ENCODE data around the gene PGAM1.

The PGAM1 gene

DNA sequence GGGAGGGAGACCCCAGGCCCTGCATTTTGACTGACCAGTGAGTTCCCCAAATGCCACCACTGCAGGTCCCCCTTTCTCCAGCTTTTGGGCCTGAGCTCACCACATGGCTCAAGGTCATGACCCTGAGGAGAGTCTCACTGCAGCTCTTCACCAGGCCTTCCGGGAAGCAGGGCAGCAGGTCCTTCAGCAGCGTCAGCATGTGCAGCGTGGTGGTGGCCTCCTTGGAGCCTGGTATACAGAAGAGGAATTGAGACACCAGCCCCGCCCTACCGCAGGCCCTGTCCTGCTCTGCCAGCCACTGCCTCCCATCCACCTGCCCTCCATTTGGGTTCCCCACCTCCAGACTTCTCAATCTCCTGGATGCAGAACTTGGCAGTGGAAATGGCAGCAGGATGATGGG is 37.8 kb upstream of the PGAM1 start:
- ChIA-PET POLR2A (no interaction called here), CTCF (interaction anchor here (0.6 kb wide), 1 partner anchor 95 kb away, joined by 4 read pairs; no protein-coding TSS in a partner anchor)
- Histone ChIP-seq H3K4me3 (ENCODE audit: low read depth, low read length) (no peak overlapping the region), H3K4me1 (ENCODE audit: control insufficient read depth, insufficient read depth, low read length) (no peaks in the 10 kb centered on the region), H3K27ac (ENCODE audit: extremely low read depth, low read depth, low read length) (no peak overlapping the region), H3K36me3 (ENCODE audit: control insufficient read depth in 2 of 2, insufficient read depth in 1 of 2, low read length in 2 of 2) (peaks cover 10 to 55% of the 10 kb centered on the region in 2 experiments; a peak in 2 of 3 replicates), H3K9me3 (ENCODE audit: control insufficient read depth, insufficient read depth, low read depth, low read length) (no peaks in the 10 kb centered on the region)
- TF ChIP-seq GLIS2 (tag by site-specific recombination; IDR thresholded peaks at IDR 0.05) (no peak), ZNF843 (tag by site-specific recombination; IDR thresholded peaks at IDR 0.05) (no peak), ZNF24 (tag by site-specific recombination; IDR thresholded peaks at IDR 0.05) (no peak), ZFP41 (tag by site-specific recombination; IDR thresholded peaks at IDR 0.05; ENCODE audit: borderline replicate concordance) (no peak), ZSCAN30 (tag by site-specific recombination; IDR thresholded peaks at IDR 0.05) (no peak)
- TF ChIP-seq, protein P1, sequence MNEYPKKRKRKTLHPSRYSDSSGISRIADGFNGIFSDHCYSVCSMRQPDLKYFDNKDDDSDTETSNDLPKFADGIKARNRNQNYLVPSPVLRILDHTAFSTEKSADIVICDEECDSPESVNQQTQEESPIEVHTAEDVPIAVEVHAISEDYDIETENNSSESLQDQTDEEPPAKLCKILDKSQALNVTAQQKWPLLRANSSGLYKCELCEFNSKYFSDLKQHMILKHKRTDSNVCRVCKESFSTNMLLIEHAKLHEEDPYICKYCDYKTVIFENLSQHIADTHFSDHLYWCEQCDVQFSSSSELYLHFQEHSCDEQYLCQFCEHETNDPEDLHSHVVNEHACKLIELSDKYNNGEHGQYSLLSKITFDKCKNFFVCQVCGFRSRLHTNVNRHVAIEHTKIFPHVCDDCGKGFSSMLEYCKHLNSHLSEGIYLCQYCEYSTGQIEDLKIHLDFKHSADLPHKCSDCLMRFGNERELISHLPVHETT (tag by site-specific recombination; IDR thresholded peaks at IDR 0.05), result no peak

DNA sequence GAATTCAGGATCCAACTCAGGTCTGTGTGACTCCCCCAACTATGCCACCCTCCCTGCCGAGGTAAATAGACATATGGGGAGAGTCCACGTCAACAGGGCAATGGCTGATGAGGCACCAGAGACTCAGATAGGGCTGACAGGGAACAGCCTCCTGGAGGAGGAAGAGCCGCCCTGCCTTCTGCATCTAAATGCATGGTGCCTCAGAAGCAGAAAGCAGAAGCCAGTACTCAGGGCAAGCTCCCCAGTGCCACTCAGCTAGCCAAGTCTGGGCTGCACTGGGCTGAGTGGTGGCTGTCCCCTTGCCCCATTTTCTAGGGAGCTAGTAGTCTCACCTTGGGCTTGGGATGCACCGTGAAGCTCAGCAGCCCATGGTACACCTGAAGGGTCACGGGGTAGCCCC is 35.9 kb upstream of the PGAM1 start:
- no peak overlapping the region for H3K4me3 ChIP-seq (ENCODE audit: low read depth, low read length)
- H3K36me3 ChIP-seq (ENCODE audit: control insufficient read depth in 2 of 2, insufficient read depth in 1 of 2, low read length in 2 of 2), result peaks cover 22 to 54% of the 10 kb centered on the region in 2 experiments
- POLR2A ChIA-PET, result no interaction called here
- no peaks in the 10 kb centered on the region for H3K9me3 ChIP-seq (ENCODE audit: control insufficient read depth, insufficient read depth, low read depth, low read length)
- no peak overlapping the region for H3K27ac ChIP-seq (ENCODE audit: extremely low read depth, low read depth, low read length)
- CTCF ChIA-PET, result no interaction called here
- no peaks in the 10 kb centered on the region for H3K4me1 ChIP-seq (ENCODE audit: control insufficient read depth, insufficient read depth, low read length)
- no peak for TF ChIP-seq ZNF518A (tag by site-specific recombination; conservative IDR thresholded peaks at IDR 0.05; ENCODE audit: low read depth)
- TF ChIP-seq ZNF645 (tag by site-specific recombination; IDR thresholded peaks at IDR 0.05), result no peak
- no peak for TF ChIP-seq ZNF785 (tag by site-specific recombination; IDR thresholded peaks at IDR 0.05)
- TF ChIP-seq, protein P2, sequence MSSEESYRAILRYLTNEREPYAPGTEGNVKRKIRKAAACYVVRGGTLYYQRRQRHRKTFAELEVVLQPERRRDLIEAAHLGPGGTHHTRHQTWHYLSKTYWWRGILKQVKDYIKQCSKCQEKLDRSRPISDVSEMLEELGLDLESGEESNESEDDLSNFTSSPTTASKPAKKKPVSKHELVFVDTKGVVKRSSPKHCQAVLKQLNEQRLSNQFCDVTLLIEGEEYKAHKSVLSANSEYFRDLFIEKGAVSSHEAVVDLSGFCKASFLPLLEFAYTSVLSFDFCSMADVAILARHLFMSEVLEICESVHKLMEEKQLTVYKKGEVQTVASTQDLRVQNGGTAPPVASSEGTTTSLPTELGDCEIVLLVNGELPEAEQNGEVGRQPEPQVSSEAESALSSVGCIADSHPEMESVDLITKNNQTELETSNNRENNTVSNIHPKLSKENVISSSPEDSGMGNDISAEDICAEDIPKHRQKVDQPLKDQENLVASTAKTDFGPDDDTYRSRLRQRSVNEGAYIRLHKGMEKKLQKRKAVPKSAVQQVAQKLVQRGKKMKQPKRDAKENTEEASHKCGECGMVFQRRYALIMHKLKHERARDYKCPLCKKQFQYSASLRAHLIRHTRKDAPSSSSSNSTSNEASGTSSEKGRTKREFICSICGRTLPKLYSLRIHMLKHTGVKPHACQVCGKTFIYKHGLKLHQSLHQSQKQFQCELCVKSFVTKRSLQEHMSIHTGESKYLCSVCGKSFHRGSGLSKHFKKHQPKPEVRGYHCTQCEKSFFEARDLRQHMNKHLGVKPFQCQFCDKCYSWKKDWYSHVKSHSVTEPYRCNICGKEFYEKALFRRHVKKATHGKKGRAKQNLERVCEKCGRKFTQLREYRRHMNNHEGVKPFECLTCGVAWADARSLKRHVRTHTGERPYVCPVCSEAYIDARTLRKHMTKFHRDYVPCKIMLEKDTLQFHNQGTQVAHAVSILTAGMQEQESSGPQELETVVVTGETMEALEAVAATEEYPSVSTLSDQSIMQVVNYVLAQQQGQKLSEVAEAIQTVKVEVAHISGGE (tag by site-specific recombination; conservative IDR thresholded peaks at IDR 0.05; ENCODE audit: low read depth), result no peak
- no peak for TF ChIP-seq MZF1 (tag by site-specific recombination; IDR thresholded peaks at IDR 0.05; ENCODE audit: borderline replicate concordance)
- TF ChIP-seq, protein P3, sequence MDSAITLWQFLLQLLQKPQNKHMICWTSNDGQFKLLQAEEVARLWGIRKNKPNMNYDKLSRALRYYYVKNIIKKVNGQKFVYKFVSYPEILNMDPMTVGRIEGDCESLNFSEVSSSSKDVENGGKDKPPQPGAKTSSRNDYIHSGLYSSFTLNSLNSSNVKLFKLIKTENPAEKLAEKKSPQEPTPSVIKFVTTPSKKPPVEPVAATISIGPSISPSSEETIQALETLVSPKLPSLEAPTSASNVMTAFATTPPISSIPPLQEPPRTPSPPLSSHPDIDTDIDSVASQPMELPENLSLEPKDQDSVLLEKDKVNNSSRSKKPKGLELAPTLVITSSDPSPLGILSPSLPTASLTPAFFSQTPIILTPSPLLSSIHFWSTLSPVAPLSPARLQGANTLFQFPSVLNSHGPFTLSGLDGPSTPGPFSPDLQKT (IDR thresholded peaks at IDR 0.05; ENCODE audit: borderline replicate concordance, low read depth, low read length), result no peak
- TF ChIP-seq ZNF2 (tag by site-specific recombination; IDR thresholded peaks at IDR 0.05), result no peak
- no peak for TF ChIP-seq PRDM4 (tag by site-specific recombination; IDR thresholded peaks at IDR 0.05)
- TF ChIP-seq ZNF112 (tag by site-specific recombination; IDR thresholded peaks at IDR 0.05), result no peak
- TF ChIP-seq ZNF707 (tag by site-specific recombination; IDR thresholded peaks at IDR 0.05), result no peak
- no peak for TF ChIP-seq ZNF398 (tag by site-specific recombination; IDR thresholded peaks at IDR 0.05)
- TF ChIP-seq ZNF521 (tag by site-specific recombination; IDR thresholded peaks at IDR 0.05), result no peak

Data from HEK293 (cell line).